CD8-positive, alpha-beta memory T cell (primary cell): ENCODE data around the gene LYRM1. TPM values are rescaled to one million over a fixed set of nuclear protein-coding genes. Genes with fewer than 3 reads are reported as not detected.
"Not testable (repeated sequence)": the region's sequence is repeated elsewhere in the genome, so short reads cannot be mapped to it uniquely, and the experiment has no call there.

ENCODE experiments used
- CTCF ChIA-PET: fragments of 350-600 bp; sonication (Branson Sonifier 250); formaldehyde crosslinking; loops from one replicate; lab custom pipeline; 2021; ENCODE audit warnings: antibody characterized with exemption; lab: Charles Lee
- POLR2A ChIA-PET: fragments of 350-600 bp; sonication (Branson Sonifier 250); formaldehyde crosslinking; loops from one replicate; lab custom pipeline; 2021; ENCODE audit warnings: antibody characterized with exemption; lab: Charles Lee
- DNase-seq, 5 donors: peaks; one replicate each; pipeline versions ENCODE4 v3.0.0 to v3.0.0-alpha.2; 2020 to 2022; ENCODE audit warnings: mixed read lengths in 1 of 5
- H3K27ac ChIP-seq: one replicate; pipeline ENCODE4 v1.7.0; 2013; ENCODE audit warnings: low read depth, mild to moderate bottlenecking, low read length, moderate library complexity
- H3K27me3 ChIP-seq: 2 replicates; pipeline ENCODE4 v1.7.0; 2013; ENCODE audit warnings: low read length, mild to moderate bottlenecking; ENCODE audit not compliant: insufficient read depth, poor library complexity, severe bottlenecking
- H3K36me3 ChIP-seq: 2 replicates; pipeline ENCODE4 v1.7.0; 2013; ENCODE audit warnings: mild to moderate bottlenecking, low read length, moderate library complexity; ENCODE audit not compliant: insufficient read depth
- H3K4me1 ChIP-seq: 2 replicates; pipeline ENCODE4 v1.7.0; 2013; ENCODE audit warnings: mild to moderate bottlenecking, low read length, moderate library complexity; ENCODE audit not compliant: insufficient read depth
- H3K4me3 ChIP-seq: 2 replicates; pipeline ENCODE4 v1.7.0; 2013; ENCODE audit warnings: mild to moderate bottlenecking, low read length
- H3K9me3 ChIP-seq: 2 replicates; pipeline ENCODE4 v1.7.0; 2013; ENCODE audit warnings: mild to moderate bottlenecking, low read length
- H3K27ac Mint-ChIP-seq, 8 donors: one replicate each; pipeline ENCODE4 v1.8.0; 2020 to 2021; ENCODE audit warnings: mixed read lengths in 8 of 8, mild to moderate bottlenecking in 6 of 8, inconsistent platforms in 3 of 8, moderate library complexity in 3 of 8
- H3K27me3 Mint-ChIP-seq, 2 donors: one replicate each; pipeline ENCODE4 v1.8.0; 2020 to 2021; ENCODE audit warnings: mixed read lengths in 2 of 2, mild to moderate bottlenecking in 1 of 2, moderate library complexity in 1 of 2
- H3K36me3 Mint-ChIP-seq, 3 donors: one replicate each; pipeline ENCODE4 v1.8.0; 2020 to 2021; ENCODE audit warnings: mixed read lengths in 3 of 3, inconsistent platforms in 1 of 3, mild to moderate bottlenecking in 1 of 3
- H3K4me1 Mint-ChIP-seq, 3 donors: one replicate each; pipeline ENCODE4 v1.8.0; 2020 to 2021; ENCODE audit warnings: mixed read lengths in 3 of 3, inconsistent platforms in 1 of 3, mild to moderate bottlenecking in 1 of 3
- H3K4me3 Mint-ChIP-seq, 7 donors: one replicate each; pipeline ENCODE4 v1.8.0; 2020 to 2021; ENCODE audit warnings: mixed read lengths in 7 of 7, mild to moderate bottlenecking in 6 of 7, moderate library complexity in 4 of 7, inconsistent platforms in 2 of 7
- H3K9me3 Mint-ChIP-seq, 5 donors: one replicate each; pipeline ENCODE4 v1.8.0; 2020 to 2022; ENCODE audit warnings: mixed read lengths in 5 of 5, mild to moderate bottlenecking in 3 of 5, moderate library complexity in 2 of 5, inconsistent platforms in 1 of 5
- polyA plus RNA-seq: library from polyadenylated mRNA; unstranded; fragments of 300-500 nt; fragmentation: Illumina TruSeq; gene quantifications from one replicate; pipeline ENCODE4 v1.2.3, GENCODE V29; 2021
- total RNA-seq, 2 experiments: library from RNA; stranded (reverse); gene quantifications; one replicate each; pipeline ENCODE4 v1.2.3, GENCODE V29; 2021

LYRM1 gene
- total and polyA plus RNA-seq, 3 experiments from 2014 or later = 33.9 to 39.9 (median 35.1) TPM

DNA sequence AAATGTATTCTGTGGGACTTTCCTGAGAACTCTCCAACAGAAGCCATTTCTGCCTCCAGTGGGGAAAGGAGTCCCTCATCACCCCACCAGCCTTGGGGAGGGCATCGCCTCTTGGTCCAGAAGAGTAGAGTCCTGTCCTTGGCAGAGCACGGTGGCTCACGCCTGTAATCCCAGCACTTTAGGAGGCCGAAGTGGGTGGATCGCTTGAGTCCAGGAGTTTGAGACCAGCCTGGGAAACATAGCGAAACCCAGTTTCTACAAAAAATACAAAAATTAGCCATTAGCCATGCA is 41.0 kb downstream of the LYRM1 start:
- peaks cover 5 to 19% (median 17%) of the 10 kb centered on the region in 3 donors for H3K4me1 Mint-ChIP-seq
- no peak overlapping the region for H3K27ac Mint-ChIP-seq
- Histone ChIP-seq H3K36me3 (no peaks in the 10 kb centered on the region), H3K27ac (no peak overlapping the region), H3K4me3 (no peak overlapping the region), H3K27me3 (no peaks in the 10 kb centered on the region), H3K4me1 (peaks cover 5% of the 10 kb centered on the region), H3K9me3 (no peaks in the 10 kb centered on the region)
- ChIA-PET CTCF (no interaction called here), POLR2A (no interaction called here)
- H3K9me3 Mint-ChIP-seq = no peaks in the 10 kb centered on the region
- H3K36me3 Mint-ChIP-seq = no peaks in the 10 kb centered on the region
- DNase-seq = no peak
- no peak overlapping the region for H3K4me3 Mint-ChIP-seq
- H3K27me3 Mint-ChIP-seq = peaks cover 0 to 2% of the 10 kb centered on the region in 2 donors

DNA sequence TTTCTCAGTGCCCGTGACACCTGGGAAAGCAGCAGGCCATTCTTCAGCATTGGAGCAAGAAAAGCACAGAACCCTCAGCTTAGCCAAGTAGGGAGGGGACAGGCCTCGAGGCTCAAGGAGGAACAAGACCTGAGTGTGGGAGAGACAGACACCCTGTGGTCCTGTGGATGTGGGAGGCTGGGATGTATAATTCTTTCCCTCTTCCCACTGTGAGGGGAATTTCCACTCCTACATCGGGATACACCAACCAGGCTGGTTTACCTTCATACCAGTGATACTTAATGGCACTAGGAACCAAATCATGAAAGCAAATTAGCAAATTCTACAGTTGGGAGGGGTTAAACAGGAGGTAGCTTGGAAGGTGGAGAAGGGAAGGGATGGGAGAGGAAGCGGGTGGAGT is 41.7 kb downstream of the LYRM1 start:
- peaks cover 0 to 2% of the 10 kb centered on the region in 2 donors for H3K27me3 Mint-ChIP-seq
- H3K4me3 Mint-ChIP-seq = no peak overlapping the region
- ChIA-PET POLR2A (no interaction called here), CTCF (no interaction called here)
- H3K9me3 Mint-ChIP-seq = no peaks in the 10 kb centered on the region
- Histone ChIP-seq H3K27ac (no peak overlapping the region), H3K9me3 (no peaks in the 10 kb centered on the region), H3K4me1 (peaks cover 5% of the 10 kb centered on the region), H3K4me3 (no peak overlapping the region), H3K27me3 (no peaks in the 10 kb centered on the region), H3K36me3 (no peaks in the 10 kb centered on the region)
- H3K36me3 Mint-ChIP-seq = no peaks in the 10 kb centered on the region
- H3K27ac Mint-ChIP-seq = no peak overlapping the region
- DNase-seq = no peak
- H3K4me1 Mint-ChIP-seq = peaks cover 5 to 19% (median 17%) of the 10 kb centered on the region in 3 donors

DNA sequence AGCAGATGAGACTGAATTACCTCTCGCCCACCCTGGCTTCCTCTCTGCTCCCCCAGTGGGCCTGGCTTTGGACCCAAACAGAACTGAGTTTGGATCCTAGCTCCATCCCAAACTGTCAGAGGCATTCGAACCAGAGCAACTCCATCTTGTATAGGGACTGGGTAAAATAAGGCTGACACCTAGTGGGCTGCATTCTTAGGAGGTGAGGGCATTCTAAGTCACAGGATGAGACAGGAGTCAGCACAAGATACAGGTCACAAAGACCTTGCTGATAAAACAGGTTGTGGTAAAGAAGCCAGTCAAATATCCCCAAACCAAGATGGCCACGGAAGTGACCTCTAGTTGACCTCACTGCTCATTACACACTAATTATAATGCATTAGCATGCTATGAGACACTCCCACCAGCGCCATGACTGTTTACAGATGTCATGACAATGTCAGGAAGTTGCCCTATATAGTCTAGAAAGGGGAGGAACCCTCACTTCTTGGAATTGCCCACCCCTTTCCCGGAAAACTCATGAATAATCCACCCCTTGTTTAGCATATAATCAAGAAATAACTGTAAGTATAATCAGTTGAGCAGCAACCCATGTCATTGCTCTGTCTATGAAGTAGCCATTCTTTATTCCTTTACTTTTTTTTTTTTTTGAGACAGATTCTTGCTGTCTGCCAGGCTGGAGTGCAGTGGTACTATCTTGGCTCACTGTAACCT is 44.4 kb downstream of the LYRM1 start:
- Mint-ChIP-seq H3K27me3 (peaks cover 0 to 5% of the 10 kb centered on the region in 2 donors), H3K4me3 (no peak overlapping the region), H3K4me1 (peaks cover 5 to 19% (median 17%) of the 10 kb centered on the region in 3 donors), H3K9me3 (no peaks in the 10 kb centered on the region), H3K27ac (peak overlapping the region in 1 of 8 donors; percentile 11), H3K36me3 (no peaks in the 10 kb centered on the region)
- H3K9me3 ChIP-seq = no peaks in the 10 kb centered on the region
- no peak for DNase-seq
- no peaks in the 10 kb centered on the region for H3K27me3 ChIP-seq
- ChIA-PET CTCF (no interaction called here), POLR2A (no interaction called here)
- no peak overlapping the region for H3K4me3 ChIP-seq
- H3K27ac ChIP-seq = no peak overlapping the region
- no peaks in the 10 kb centered on the region for H3K36me3 ChIP-seq
- H3K4me1 ChIP-seq = peaks cover 5% of the 10 kb centered on the region

DNA sequence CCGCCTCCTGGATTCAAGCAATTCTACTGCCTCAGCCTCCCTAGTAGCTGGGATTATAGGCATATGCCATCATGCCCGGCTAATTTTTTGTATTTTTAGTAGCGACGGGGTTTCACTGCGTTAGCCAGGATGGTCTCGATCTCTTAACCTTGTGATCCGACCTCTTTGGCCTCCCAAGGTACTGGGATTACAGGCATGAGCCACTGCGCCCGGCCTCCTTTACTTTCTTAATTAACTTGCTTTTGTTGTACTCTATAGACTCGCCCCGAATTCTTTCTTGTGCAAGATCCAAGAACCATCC is 45.0 kb downstream of the LYRM1 start:
- H3K36me3 Mint-ChIP-seq, H3K36me3 ChIP-seq, H3K4me1 ChIP-seq, H3K27ac Mint-ChIP-seq, H3K9me3 Mint-ChIP-seq, CTCF ChIA-PET, H3K4me3 ChIP-seq, DNase-seq, H3K27me3 ChIP-seq, H3K27me3 Mint-ChIP-seq, H3K27ac ChIP-seq, H3K9me3 ChIP-seq, H3K4me3 Mint-ChIP-seq, POLR2A ChIA-PET: not testable (repeated sequence)
- H3K4me1 Mint-ChIP-seq = peaks cover 5 to 19% (median 17%) of the 10 kb centered on the region in 3 donors

DNA sequence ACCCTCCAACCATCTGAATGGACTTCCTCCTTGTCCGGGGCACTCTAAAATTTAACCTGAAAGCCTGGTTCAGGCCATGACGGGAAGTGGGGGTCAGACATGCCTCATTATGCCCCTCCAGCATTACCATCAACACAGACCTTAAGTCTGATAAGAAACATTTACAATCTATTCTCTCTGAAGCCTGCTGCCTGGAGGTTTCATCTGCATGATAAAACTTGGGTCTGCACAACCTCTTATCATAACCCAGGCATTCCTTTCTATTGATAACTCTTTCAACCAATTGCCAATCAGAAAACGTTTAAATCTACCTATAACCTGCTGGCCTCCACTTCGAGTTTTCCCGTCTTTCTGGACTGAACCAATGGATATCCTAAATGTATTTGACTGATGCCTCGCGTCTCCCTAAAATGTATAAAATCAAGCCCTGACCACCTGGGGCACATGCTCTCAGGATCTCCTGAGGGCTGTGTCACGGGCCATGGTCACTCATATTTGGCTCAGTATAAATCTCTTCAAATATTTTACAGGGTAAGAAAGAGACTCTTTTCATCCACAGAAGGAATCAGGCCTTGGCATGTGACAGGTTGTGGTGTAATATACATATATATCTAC is 45.6 kb downstream of the LYRM1 start:
- Mint-ChIP-seq H3K4me1 (peaks cover 3 to 16% (median 13%) of the 10 kb centered on the region in 3 donors), H3K9me3 (no peaks in the 10 kb centered on the region), H3K4me3 (no peak overlapping the region), H3K36me3 (no peaks in the 10 kb centered on the region), H3K27ac (no peak overlapping the region), H3K27me3 (peaks cover 0 to 5% of the 10 kb centered on the region in 2 donors)
- no peaks in the 10 kb centered on the region for H3K9me3 ChIP-seq
- H3K27me3 ChIP-seq = no peaks in the 10 kb centered on the region
- H3K4me1 ChIP-seq = peaks cover 4% of the 10 kb centered on the region
- no peak for DNase-seq
- ChIA-PET POLR2A (no interaction called here), CTCF (no interaction called here)
- no peak overlapping the region for H3K4me3 ChIP-seq
- no peaks in the 10 kb centered on the region for H3K36me3 ChIP-seq
- no peak overlapping the region for H3K27ac ChIP-seq

DNA sequence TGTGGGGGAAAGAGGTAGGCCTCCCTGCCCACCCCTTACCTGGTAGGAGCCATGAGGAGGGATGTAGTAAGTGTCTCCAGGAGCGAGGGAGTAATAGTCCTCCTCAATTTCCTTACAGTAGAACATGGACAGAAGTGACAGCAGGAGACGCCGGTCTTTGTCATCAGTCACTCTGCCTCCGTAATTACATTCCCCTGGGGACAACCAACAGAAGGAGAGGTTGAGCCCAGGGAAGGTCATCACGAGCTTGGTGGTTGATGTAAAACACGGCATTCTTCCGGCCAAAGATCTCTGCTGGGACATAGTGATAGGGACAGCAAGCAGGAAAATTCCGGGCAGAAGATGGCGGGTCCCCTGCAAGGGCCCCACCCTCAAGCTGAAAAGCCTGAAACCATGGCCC is 47.9 kb downstream of the LYRM1 start:
- Histone ChIP-seq H3K4me3 (no peak overlapping the region), H3K27ac (no peak overlapping the region), H3K4me1 (no peaks in the 10 kb centered on the region), H3K27me3 (no peaks in the 10 kb centered on the region), H3K9me3 (no peaks in the 10 kb centered on the region), H3K36me3 (no peaks in the 10 kb centered on the region)
- CTCF ChIA-PET = no interaction called here
- Mint-ChIP-seq H3K4me3 (no peak overlapping the region), H3K4me1 (peaks cover 0 to 9% (median 6%) of the 10 kb centered on the region in 3 donors), H3K27me3 (peaks cover 3% of the 10 kb centered on the region in 2 donors), H3K27ac (no peak overlapping the region), H3K36me3 (no peaks in the 10 kb centered on the region), H3K9me3 (no peaks in the 10 kb centered on the region)
- DNase-seq = no peak
- POLR2A ChIA-PET = no interaction called here

DNA sequence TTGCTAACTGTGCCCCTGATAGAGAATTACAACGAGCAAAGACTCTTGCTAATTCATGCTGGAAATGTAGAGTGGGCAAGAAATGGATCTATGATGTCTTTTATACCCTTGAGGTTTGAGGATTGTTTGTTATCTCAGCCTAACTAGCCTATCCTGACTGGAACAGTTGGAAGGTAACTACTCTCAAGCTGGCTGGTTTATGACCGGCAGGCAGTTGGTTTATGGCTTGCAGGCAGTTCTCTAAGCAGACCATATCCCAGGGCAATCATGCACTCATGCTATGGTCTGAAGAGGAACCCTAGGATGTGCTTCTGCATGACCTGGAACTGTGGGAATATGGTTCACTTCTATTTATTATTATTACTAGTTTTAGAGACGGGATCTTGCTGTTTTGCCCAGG is 49.1 kb downstream of the LYRM1 start:
- H3K9me3 ChIP-seq = no peaks in the 10 kb centered on the region
- H3K4me3 ChIP-seq = no peak overlapping the region
- Mint-ChIP-seq H3K4me3 (no peak overlapping the region), H3K9me3 (no peaks in the 10 kb centered on the region), H3K36me3 (no peaks in the 10 kb centered on the region), H3K27me3 (peaks cover 3 to 4% of the 10 kb centered on the region in 2 donors), H3K27ac (no peak overlapping the region), H3K4me1 (peaks cover 0 to 6% (median 5%) of the 10 kb centered on the region in 3 donors)
- no peaks in the 10 kb centered on the region for H3K27me3 ChIP-seq
- no peaks in the 10 kb centered on the region for H3K4me1 ChIP-seq
- CTCF ChIA-PET = no interaction called here
- POLR2A ChIA-PET = no interaction called here
- no peak overlapping the region for H3K27ac ChIP-seq
- DNase-seq = no peak
- no peaks in the 10 kb centered on the region for H3K36me3 ChIP-seq

DNA sequence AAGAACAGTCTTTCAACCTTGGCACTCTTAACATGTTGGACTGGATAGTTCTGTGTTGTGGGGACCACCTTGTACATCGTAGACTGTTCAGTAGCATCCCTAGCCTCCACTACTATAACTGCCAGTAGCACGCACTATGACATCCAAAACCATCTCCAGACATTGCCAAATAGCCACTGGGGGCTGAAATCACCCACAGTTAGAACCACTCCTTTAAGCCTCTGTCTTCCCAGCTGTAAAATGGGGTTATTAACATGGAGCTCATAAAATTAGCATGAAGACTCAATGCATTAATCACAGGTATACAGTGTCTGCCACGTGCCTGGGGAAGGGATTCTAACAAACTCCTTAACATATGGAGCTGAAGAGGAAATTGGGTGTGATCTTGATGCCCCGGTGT is 49.7 kb downstream of the LYRM1 start:
- Mint-ChIP-seq H3K27me3 (peaks cover 3 to 7% of the 10 kb centered on the region in 2 donors), H3K4me3 (no peak overlapping the region)

More for the DNA sequence above, 49.7 kb downstream of the LYRM1 start:
- POLR2A ChIA-PET = no interaction called here
- H3K36me3 ChIP-seq = no peaks in the 10 kb centered on the region
- no peaks in the 10 kb centered on the region for H3K9me3 ChIP-seq
- H3K4me1 Mint-ChIP-seq = no peaks in the 10 kb centered on the region
- no peak overlapping the region for H3K27ac Mint-ChIP-seq
- no peak for DNase-seq
- H3K27ac ChIP-seq = no peak overlapping the region
- CTCF ChIA-PET = no interaction called here
- no peaks in the 10 kb centered on the region for H3K36me3 Mint-ChIP-seq
- H3K4me1 ChIP-seq = no peaks in the 10 kb centered on the region
- H3K4me3 ChIP-seq = no peak overlapping the region
- no peaks in the 10 kb centered on the region for H3K27me3 ChIP-seq
- no peaks in the 10 kb centered on the region for H3K9me3 Mint-ChIP-seq
